Muscle layer of duodenum (tissue), 2 donors: ENCODE data around the gene HOXB7.
A peak's percentile ranks its signal among the peaks of the same experiment; 100 is the strongest.

Experiments used
- H3K27ac ChIP-seq: one replicate; pipeline ENCODE4 v1.7.0; 2013; ENCODE audit warnings: mild to moderate bottlenecking, low read length
- H3K27me3 ChIP-seq: one replicate; pipeline ENCODE4 v1.7.0; 2013; ENCODE audit warnings: low read depth, mild to moderate bottlenecking, control low read depth, low read length
- H3K36me3 ChIP-seq, 2 donors: one replicate each; pipeline ENCODE4 v1.7.0; 2013; ENCODE audit warnings: low read length in 2 of 2, control low read depth in 1 of 2, mild to moderate bottlenecking in 1 of 2; ENCODE audit not compliant: insufficient read depth in 2 of 2, control insufficient read depth in 1 of 2
- H3K4me1 ChIP-seq, 2 donors: one replicate each; pipeline ENCODE4 v1.7.0; 2013; ENCODE audit warnings: low read length in 2 of 2, mild to moderate bottlenecking in 2 of 2, control low read depth in 1 of 2, moderate library complexity in 1 of 2; ENCODE audit not compliant: insufficient read depth in 2 of 2, control insufficient read depth in 1 of 2
- H3K4me3 ChIP-seq, 2 donors: one replicate each; pipeline ENCODE4 v1.7.0; 2013; ENCODE audit warnings: low read length in 2 of 2, low read depth in 1 of 2, mild to moderate bottlenecking in 1 of 2
- H3K9me3 ChIP-seq, 2 donors: one replicate each; pipeline ENCODE4 v1.7.0; 2013; ENCODE audit warnings: low read length in 2 of 2, control low read depth in 1 of 2, mild to moderate bottlenecking in 1 of 2; ENCODE audit not compliant: control insufficient read depth in 1 of 2
- donor health status: healthy.

The HOXB7 gene

GRCh38 chr17:48589060-48589830 is 21.6 kb downstream of the HOXB7 start:
- Histone ChIP-seq H3K36me3 (no peaks in the 10 kb centered on the region), H3K27ac (peak overlapping the region; percentile 89), H3K4me1 (peaks cover 7 to 23% of the 10 kb centered on the region in 2 donors), H3K9me3 (no peaks in the 10 kb centered on the region), H3K27me3 (peaks cover 9% of the 10 kb centered on the region), H3K4me3 (peak overlapping the region; percentile 79 to 88)

GRCh38 chr17:48588528-48588927 is 22.3 kb downstream of the HOXB7 start:
- H3K27ac ChIP-seq: peak overlapping the region; percentile 89
- no peaks in the 10 kb centered on the region for H3K36me3 ChIP-seq
- H3K27me3 ChIP-seq: peaks cover 9% of the 10 kb centered on the region
- peaks cover 6 to 29% of the 10 kb centered on the region in 2 donors for H3K4me1 ChIP-seq
- H3K9me3 ChIP-seq: no peaks in the 10 kb centered on the region
- H3K4me3 ChIP-seq: peak overlapping the region; percentile 79 to 88

GRCh38 chr17:48588074-48588415 is 22.8 kb downstream of the HOXB7 start:
- Histone ChIP-seq H3K36me3 (no peaks in the 10 kb centered on the region), H3K27me3 (peaks cover 12% of the 10 kb centered on the region), H3K4me3 (peak overlapping the region; percentile 79 to 88), H3K9me3 (no peaks in the 10 kb centered on the region), H3K27ac (peak overlapping the region; percentile 89), H3K4me1 (peaks cover 10 to 34% of the 10 kb centered on the region in 2 donors)

GRCh38 chr17:48587276-48588073 is 23.3 kb downstream of the HOXB7 start:
- Histone ChIP-seq H3K36me3 (no peaks in the 10 kb centered on the region), H3K9me3 (no peaks in the 10 kb centered on the region), H3K27ac (peak overlapping the region; percentile 89), H3K4me3 (peak overlapping the region; percentile 79 to 88), H3K27me3 (peaks cover 14% of the 10 kb centered on the region), H3K4me1 (peaks cover 10 to 40% of the 10 kb centered on the region in 2 donors)

- Histone ChIP-seq H3K36me3 (no peaks in the 10 kb centered on the region), H3K9me3 (no peaks in the 10 kb centered on the region), H3K4me1 (peaks cover 10 to 39% of the 10 kb centered on the region in 2 donors), H3K27me3 (peaks cover 18% of the 10 kb centered on the region), H3K27ac (peak overlapping the region; percentile 89), H3K4me3 (peak overlapping the region; percentile 79 to 88)
Observed at GRCh38 chr17:48586355-48587258, 24.2 kb downstream of the HOXB7 start.

- Histone ChIP-seq H3K27ac (peak overlapping the region; percentile 84), H3K4me1 (peaks cover 10 to 36% of the 10 kb centered on the region in 2 donors), H3K4me3 (peak overlapping the region; percentile 27 to 79), H3K27me3 (peaks cover 26% of the 10 kb centered on the region), H3K9me3 (no peaks in the 10 kb centered on the region), H3K36me3 (no peaks in the 10 kb centered on the region)
Observed at GRCh38 chr17:48584223-48584741, 26.5 kb downstream of the HOXB7 start.

- H3K27ac ChIP-seq: peak overlapping the region; percentile 84
- H3K27me3 ChIP-seq: peaks cover 26% of the 10 kb centered on the region
- peaks cover 10 to 36% of the 10 kb centered on the region in 2 donors for H3K4me1 ChIP-seq
- H3K36me3 ChIP-seq: no peaks in the 10 kb centered on the region
- H3K9me3 ChIP-seq: no peaks in the 10 kb centered on the region
- peak overlapping the region; percentile 27 to 79 for H3K4me3 ChIP-seq
Observed at GRCh38 chr17:48583708-48584222, 27.1 kb downstream of the HOXB7 start.

GRCh38 chr17:48582750-48583069 is 28.1 kb downstream of the HOXB7 start:
- H3K36me3 ChIP-seq: no peaks in the 10 kb centered on the region
- peaks cover 10 to 27% of the 10 kb centered on the region in 2 donors for H3K4me1 ChIP-seq
- H3K27me3 ChIP-seq: peaks cover 26% of the 10 kb centered on the region
- H3K27ac ChIP-seq: peak overlapping the region; percentile 84
- H3K4me3 ChIP-seq: peak overlapping the region; percentile 60 to 76
- no peaks in the 10 kb centered on the region for H3K9me3 ChIP-seq

GRCh38 chr17:48579760-48580554 is 30.9 kb downstream of the HOXB7 start:
- no peaks in the 10 kb centered on the region for H3K9me3 ChIP-seq
- peak overlapping the region; percentile 60 to 76 for H3K4me3 ChIP-seq
- H3K27me3 ChIP-seq: peaks cover 20% of the 10 kb centered on the region
- H3K36me3 ChIP-seq: no peaks in the 10 kb centered on the region
- H3K4me1 ChIP-seq: peaks cover 6 to 28% of the 10 kb centered on the region in 2 donors
- peak overlapping the region; percentile 84 for H3K27ac ChIP-seq

GRCh38 chr17:48579471-48579759 is 31.4 kb downstream of the HOXB7 start:
- peaks cover 12 to 34% of the 10 kb centered on the region in 2 donors for H3K4me1 ChIP-seq
- peak overlapping the region; percentile 69 to 72 for H3K4me3 ChIP-seq
- H3K27ac ChIP-seq: peak overlapping the region; percentile 84
- H3K36me3 ChIP-seq: no peaks in the 10 kb centered on the region
- H3K27me3 ChIP-seq: peaks cover 20% of the 10 kb centered on the region
- H3K9me3 ChIP-seq: no peaks in the 10 kb centered on the region
